GM10266 (cell line): ENCODE measurements around the gene SMARCAL1.

Experiments
- DNase-seq: peaks from one replicate; pipeline ENCODE4 v3.0.0; 2012; ENCODE audit errors: extremely low spot score
- CTCF ChIP-seq: IDR thresholded peaks from 2 replicates; pipeline ENCODE4 v1.5.1; 2012; ENCODE audit warnings: mild to moderate bottlenecking, low read depth; ENCODE audit not compliant: control insufficient read depth, insufficient read depth; ENCODE audit errors: missing control alignments

SMARCAL1 gene

GRCh38 chr2:216485745-216486144 lies 73.5 kb downstream of the SMARCAL1 start:
- no peak for TF ChIP-seq CTCF
- no peak for DNase-seq

- no peak for DNase-seq
- TF ChIP-seq CTCF = no peak
Measured at GRCh38 chr2:216486271-216486670, 74.0 kb downstream of the SMARCAL1 start.

- TF ChIP-seq CTCF = no peak
- DNase-seq = no peak
Measured at GRCh38 chr2:216486708-216487107, 74.4 kb downstream of the SMARCAL1 start.

GRCh38 chr2:216490061-216490460 lies 77.8 kb downstream of the SMARCAL1 start:
- no peak for DNase-seq

GRCh38 chr2:216491793-216492596 lies 79.7 kb downstream of the SMARCAL1 start:
- DNase-seq = peak; percentile 40

More at GRCh38 chr2:216490061-216490460, 77.8 kb downstream of the SMARCAL1 start:
- TF ChIP-seq CTCF = no peak

GRCh38 chr2:216492597-216493333 lies 80.5 kb downstream of the SMARCAL1 start:
- no peak for TF ChIP-seq CTCF
- DNase-seq = no peak

More at GRCh38 chr2:216491793-216492596, 79.7 kb downstream of the SMARCAL1 start:
- no peak for TF ChIP-seq CTCF

GRCh38 chr2:216493334-216493685 lies 81.0 kb downstream of the SMARCAL1 start:
- TF ChIP-seq CTCF = no peak
- DNase-seq = no peak
